Hepatocyte (in vitro differentiated cells): ENCODE results near the gene ZMIZ2.

Experiments
- EZH2 ChIP-seq: fragments of 200-600 bp; sonication (generic); IDR thresholded peaks from 2 replicates; pipeline ENCODE4 v1.6.1; 2016; ENCODE audit warnings: antibody characterized with exemption, mild to moderate bottlenecking, borderline replicate concordance
- EZH2phosphoT487 ChIP-seq: fragments of 200-600 bp; sonication (generic); IDR thresholded peaks from one replicate; pipeline ENCODE4 v1.6.1; 2018; ENCODE audit warnings: antibody characterized with exemption, mild to moderate bottlenecking, low read depth, moderate library complexity; ENCODE audit not compliant: unreplicated experiment, severe bottlenecking
- TF ChIP-seq, protein P1 (sequence below): fragments of 200-600 bp; sonication (generic); IDR thresholded peaks from 2 replicates; pipeline ENCODE4 v1.5.1; 2016; ENCODE audit warnings: antibody characterized with exemption, mild to moderate bottlenecking; ENCODE audit not compliant: poor library complexity

DNA sequence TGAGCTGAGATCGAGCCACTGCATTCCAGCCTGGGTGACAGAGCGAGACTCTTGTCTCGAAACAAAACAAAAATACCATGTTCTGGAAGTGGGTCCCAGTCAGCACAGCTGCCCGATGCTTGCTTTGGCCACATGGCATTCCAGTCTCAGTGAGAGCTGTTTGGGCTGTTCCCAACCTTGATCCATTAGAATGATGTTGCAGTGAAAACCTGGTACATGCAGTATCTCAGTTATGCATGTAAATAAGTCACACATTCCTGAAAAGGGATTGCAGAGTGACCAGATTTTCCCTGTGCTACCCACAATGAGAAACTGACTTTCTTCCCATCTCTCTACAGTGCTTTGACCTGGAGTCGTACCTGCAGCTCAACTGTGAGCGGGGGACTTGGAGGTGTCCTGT is 15.4 kb downstream of the ZMIZ2 start:
- TF ChIP-seq, protein P1, sequence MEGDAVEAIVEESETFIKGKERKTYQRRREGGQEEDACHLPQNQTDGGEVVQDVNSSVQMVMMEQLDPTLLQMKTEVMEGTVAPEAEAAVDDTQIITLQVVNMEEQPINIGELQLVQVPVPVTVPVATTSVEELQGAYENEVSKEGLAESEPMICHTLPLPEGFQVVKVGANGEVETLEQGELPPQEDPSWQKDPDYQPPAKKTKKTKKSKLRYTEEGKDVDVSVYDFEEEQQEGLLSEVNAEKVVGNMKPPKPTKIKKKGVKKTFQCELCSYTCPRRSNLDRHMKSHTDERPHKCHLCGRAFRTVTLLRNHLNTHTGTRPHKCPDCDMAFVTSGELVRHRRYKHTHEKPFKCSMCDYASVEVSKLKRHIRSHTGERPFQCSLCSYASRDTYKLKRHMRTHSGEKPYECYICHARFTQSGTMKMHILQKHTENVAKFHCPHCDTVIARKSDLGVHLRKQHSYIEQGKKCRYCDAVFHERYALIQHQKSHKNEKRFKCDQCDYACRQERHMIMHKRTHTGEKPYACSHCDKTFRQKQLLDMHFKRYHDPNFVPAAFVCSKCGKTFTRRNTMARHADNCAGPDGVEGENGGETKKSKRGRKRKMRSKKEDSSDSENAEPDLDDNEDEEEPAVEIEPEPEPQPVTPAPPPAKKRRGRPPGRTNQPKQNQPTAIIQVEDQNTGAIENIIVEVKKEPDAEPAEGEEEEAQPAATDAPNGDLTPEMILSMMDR = no peak
- TF ChIP-seq EZH2 (no peak), EZH2phosphoT487 (no peak)
